Activated CD4-positive, alpha-beta T cell treated with anti-CD3 and anti-CD28 coated beads, Interleukin-2, amount 50 U/mL, for 16 hours (primary cell): ENCODE measurements around the gene CYP2A6.
A peak's percentile ranks its signal among the peaks of the same experiment; 100 is the strongest.
"Not testable (repeated sequence)": the region's sequence is repeated elsewhere in the genome, so short reads cannot be mapped to it uniquely, and the experiment has no call there.

Source experiments
- DNase-seq: peaks from one replicate; pipeline ENCODE4 v3.0.0-alpha.2; 2020

CYP2A6 gene

GRCh38 chr19:40818480-40819399, 31.5 kb downstream of the CYP2A6 start:
- peak; percentile 70 for DNase-seq

DNA sequence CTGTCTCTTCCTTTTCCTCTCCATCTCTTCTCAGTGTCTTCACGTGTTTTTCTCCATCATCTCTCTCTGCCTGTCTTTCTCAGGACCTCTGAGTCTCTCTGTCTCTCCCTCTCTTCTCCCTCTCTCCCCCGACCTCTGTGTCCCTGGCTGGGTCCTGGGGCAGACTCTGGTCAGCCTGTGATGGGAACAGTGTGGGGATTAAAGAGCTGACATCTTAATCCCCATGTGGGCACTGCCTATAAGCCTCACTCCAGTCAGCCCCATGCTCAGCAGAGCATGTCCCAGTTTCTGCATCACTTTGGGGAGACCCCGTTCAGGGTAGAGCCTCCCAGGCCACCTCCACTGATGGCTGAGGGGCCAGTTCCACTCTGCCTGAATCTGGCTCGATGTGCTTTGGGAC, 35.0 kb downstream of the CYP2A6 start:
- DNase-seq = no peak

GRCh38 chr19:40813182-40813581, 37.1 kb downstream of the CYP2A6 start:
- DNase-seq = no peak

DNA sequence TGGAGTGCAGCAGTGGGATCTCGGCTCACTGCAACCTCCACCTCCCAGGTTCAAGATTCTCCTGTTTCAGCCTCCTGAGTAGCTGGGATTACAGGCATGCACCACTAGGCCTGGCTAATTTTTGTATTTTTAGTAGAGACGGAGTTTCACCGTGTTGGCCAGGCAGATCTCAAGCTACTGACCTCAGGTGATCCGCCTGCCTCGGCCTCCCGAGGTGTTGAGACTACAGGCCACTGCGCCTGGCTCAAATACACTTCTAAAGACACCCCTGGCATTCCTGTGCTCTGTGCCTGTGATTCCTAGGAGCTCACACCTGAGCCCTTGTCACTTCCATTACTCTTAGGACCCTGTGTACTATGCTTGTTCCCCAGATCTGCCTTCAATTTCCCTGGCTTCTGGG, 37.7 kb downstream of the CYP2A6 start:
- DNase-seq = not testable (repeated sequence)

DNA sequence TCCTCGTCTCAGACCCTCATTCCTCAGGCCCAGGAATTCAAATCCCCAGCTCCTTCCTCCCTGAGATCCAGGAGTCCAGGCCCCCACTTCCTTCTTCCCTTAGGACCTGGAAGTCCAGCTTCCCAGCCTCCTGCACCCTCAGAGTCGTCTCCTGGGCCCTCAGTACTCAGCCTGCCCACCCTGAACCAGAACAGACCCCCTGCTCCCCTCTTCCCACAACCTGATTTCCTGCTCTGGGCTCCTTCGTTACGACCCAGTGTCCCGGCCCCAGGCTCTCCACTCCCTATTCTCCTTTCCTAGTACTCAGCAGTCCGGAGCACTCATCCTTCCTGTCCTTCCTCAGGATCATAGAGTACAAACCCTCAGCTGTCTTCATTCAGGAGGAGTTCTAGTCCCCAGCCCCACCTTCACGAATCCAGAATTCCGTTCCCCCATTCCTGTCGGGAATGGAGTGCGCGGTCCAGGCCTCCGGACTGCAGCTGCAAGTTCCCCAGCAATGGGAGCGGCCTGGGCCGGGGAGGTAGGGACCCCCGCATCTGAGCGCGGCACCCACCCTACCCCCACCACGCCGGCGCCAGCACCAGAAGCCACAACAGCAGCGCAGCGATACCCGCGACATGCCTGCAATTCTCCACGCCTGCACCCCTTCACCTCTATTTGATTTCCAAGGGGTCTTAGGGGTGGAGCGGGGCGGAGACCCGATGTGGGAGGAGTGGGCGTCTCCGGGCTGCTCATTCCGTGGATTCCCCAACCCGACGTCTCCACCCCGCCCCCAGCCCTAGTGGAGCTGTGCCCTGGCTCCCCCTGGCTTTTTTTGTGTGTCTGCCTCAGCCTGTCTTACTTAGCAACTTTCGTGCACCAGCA, 38.5 kb downstream of the CYP2A6 start:
- DNase-seq = no peak

DNA sequence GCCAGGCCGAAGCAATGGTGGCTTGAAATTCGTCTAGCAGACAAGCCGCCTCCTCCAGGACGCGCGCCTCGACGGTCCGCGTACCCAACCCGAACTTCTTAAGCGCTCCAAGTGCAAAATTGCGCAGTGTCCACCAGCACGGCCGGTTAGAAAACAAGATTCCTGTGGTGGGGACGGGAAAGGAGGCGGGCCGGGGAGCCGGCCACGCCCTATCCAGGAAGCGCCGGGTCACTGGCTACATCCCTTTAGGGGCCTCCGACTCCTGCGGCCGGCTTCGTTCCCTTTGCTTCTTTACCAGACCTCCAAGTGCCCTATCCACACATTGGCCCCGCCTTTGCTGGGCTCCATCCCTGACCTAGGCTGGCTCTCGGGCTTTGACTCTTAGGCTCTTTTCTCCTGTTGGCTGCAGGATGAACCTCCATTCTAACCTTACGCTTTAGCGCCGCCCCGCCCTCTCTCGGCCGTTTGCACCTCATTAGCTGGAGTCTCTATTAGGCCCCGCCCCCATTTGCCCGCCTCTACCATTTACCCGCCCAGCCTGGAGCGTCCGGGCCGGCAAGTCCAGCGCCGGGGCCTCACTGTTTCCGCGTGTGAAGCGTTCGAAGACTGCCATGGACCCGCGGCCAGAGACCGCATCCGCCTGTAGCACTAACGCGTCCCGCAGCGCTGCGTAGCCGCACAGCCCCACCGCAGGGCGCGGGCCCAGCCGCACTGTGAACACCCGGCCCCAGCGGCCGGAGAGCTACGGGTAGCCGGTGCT, 39.4 kb downstream of the CYP2A6 start:
- peak; percentile 54 for DNase-seq

DNA sequence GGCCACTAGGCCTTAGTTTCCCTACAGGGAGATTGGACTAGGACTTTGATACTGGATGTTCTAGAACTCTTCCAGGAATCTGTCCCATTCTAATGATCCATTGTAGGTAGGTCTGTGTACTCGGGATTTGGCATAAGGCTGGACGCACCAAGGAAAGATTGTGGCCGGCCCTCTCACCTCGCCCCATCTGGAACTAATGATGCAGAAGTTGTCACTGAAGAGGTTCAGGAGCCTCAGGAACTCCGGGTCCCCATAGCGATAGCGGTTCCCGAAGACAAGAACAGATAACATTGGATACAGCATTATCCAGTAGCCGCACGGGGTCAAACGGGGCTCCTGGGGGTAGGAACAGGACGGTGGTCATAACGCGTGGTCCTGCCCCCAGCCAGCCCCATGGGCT, 40.1 kb downstream of the CYP2A6 start:
- no peak for DNase-seq

DNA sequence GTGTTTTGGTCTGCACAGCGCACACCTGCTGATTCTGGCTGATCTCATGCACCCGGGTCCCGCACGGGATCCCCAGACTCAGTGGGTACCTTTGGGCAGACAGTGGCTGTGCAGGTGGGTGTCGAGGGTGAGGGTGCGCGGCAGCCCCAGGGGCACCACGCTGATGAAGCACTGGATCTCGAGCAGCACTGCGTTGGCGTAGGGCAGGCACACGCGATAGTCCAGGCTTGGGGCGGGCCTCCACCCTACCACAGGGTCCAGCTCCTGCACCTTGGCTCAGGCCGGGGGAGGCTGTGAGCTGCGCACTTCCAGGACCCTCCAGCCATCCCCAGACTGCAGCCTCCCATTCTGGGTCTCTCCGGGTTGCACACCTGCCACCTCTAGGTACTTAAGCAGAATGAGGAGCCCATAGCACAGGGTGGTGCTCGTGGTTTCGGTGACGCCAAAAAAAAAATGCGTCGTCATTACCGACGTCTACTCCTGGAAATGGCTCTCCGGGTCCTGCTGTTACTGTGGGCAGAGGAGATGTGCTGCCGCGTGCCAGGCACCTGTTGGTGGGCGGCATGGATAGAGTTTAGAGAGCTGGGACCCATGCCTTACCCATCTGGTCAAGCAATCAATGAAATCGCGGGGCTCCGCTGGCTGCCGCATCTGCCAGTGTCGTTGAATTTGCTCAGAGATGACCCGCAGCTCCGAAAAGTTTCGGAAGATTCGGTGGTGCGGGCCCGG, 40.7 kb downstream of the CYP2A6 start:
- DNase-seq = no peak

DNA sequence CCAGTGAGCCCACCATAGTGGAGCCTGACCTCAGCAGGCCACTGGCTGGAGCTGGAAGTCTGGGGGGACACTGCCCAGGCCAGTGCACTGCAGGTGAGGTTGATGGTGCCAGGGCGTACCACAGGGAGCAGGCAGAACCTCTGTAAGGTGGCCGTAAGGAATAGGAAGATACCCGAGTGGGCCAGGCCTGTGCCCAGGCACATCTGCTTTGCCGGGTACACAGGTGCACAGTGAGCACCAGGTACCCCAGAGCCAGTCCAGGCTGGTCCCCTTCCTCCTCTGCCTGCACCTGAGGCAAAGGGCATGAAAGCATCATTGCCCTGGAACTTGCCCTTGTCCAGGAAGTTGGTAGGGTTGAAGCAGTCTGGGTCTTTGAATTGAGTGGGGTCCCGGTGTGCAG, 41.8 kb downstream of the CYP2A6 start:
- DNase-seq = no peak

DNA sequence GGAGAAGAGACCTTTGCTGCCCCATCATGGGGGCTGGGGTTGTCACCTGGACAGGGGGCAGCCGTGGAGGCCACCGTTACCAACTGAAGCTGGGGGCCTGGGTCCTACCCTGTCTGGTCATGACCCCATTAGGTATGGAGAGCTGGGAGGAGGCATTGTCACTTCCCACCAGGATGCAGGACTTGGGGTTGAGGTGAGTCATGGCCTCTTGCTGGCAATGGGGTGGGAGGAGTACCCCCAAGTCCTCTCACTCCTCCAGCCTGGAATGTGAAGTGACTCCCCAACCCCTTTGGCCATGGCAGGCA, 42.3 kb downstream of the CYP2A6 start:
- DNase-seq = no peak

- no peak for DNase-seq
Measured at GRCh38 chr19:40807147-40808020, 42.9 kb downstream of the CYP2A6 start.

GRCh38 chr19:40806423-40807146, 43.7 kb downstream of the CYP2A6 start:
- DNase-seq = peak; percentile 85

DNA sequence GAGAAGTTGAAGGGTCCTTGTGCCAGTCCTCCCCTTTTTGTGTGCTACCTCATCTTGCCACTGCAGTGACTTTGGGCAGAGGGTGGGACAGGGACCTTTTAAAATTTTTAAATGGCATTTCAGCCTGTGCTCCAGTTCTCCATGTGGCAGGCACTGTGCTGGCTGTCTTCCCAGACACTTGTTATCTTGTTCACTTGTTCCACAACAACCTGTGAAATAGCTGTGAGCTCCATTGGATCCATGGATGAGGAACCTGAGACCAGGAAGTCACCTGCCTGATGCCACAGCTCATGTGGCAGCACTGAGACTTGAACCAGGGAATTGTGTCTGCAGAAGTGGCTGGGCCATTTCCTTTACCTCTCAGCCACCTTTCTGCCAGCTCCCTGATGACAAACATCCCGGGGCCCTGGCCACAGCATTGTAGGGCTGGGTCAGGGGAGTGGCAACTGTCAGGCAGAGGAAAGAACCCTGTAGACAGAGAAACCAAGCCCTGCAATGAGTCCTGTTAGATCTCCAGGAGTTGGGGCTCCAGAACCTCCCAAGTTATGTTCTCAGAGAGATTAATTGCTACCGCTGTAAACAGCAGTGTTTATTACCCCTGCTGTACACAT, 44.9 kb downstream of the CYP2A6 start:
- no peak for DNase-seq

DNA sequence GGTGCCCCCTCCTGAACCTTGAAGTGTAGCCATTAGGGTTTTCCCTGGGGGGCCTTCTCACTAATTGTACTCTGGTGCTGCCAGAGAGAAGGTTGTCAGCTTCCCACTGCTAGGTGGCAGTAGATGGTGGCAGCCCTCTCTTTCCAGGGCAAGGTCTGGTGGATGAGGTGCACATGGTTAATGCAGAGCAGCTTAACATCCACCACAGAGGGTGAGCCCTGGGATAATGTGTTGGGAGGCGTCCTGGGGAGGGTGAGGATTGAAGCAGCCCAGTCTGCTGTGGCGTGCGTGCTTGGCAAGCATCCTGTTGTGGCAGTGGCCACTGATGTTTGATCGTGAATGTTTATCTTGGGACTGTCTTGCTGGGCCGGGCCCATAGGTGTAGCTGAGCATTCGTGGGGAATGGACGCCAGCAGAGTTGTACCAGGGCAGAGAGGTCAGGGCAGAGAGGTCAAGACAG, 45.4 kb downstream of the CYP2A6 start:
- no peak for DNase-seq

GRCh38 chr19:40803857-40804782, 46.1 kb downstream of the CYP2A6 start:
- peak; percentile 69 for DNase-seq

DNA sequence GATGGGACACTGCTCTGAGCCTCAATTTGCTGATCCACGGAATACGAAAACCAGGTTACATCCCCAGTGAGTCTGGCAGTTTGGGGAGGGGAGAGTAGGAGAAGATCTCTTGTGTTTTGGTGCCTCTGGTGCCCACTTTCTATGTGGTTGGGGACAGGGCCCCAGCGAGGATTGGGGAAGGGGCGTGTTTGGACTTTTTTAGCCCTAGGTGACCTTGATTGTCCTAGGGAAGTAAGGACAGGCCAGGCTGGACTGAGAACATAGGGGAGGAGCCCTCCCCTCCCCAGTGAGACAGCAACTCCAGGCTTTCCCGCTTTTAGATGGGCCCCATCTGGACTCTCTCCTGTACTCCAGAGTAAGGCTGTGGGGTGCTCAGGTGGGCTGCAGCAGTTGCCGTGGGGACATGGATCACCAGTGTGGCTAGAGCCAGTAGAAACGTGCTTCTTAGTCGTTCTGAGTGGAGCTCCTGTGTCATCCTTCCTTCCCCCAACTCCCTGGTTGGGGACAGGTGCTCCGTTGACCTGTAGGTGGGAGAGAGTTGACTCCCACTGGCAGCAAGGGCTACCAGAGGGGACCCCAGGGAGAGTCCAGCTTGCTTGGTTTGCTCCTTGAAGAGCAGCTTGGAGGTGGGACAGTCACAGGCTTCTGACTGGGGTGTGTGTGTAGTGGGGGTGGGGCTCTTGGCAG, 46.9 kb downstream of the CYP2A6 start:
- DNase-seq = no peak

DNA sequence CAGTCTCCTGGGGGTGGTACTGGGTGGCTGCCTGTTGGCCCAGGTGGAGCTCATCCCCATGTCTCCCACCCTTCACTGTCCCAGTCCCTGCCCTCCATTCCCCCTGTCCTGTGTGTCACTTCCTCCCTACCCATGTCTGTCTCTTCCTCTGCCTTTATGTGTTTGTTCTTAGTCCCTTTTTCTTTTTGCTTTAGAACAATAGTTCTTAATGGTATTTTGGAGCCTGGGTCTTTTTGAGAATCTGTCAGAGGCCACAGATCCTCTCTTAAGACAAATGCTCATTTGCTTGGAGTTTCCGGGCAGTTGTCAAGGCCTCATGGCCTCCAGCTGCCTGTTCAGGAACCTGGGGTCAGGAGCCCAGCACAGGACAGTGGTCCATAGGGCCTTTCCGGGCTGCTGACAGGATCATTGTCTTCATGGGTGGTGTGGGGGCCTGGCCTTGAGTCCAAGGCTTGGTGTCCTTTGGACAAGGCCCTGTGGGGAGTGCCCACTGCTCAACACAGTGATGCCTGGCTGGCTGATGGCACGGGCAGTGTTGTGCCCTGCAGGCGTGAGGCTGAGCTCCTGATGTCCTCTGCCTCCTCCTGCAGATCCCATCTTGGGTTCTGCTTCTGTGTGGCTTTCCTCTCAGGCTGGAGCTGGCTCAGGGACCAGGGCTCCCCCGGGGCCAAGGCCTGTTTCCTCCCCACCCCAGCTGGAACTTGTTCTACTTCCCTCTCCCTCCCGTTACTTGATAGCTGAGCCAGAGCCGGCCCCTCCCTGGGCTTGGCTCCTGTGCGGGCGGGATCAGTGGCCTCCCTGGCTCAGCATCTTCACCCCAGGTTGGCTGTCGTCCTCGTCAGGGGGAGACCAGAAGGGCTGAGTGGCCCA, 47.7 kb downstream of the CYP2A6 start:
- no peak for DNase-seq
